Measurements from ENCODE around the gene KTN1. TPM values are rescaled to one million over a fixed set of nuclear protein-coding genes. Genes with fewer than 3 reads are reported as not detected.

KTN1 gene
- total and polyA plus RNA-seq, 2 experiments from 2014 or later: 150 to 164 TPM

DNA sequence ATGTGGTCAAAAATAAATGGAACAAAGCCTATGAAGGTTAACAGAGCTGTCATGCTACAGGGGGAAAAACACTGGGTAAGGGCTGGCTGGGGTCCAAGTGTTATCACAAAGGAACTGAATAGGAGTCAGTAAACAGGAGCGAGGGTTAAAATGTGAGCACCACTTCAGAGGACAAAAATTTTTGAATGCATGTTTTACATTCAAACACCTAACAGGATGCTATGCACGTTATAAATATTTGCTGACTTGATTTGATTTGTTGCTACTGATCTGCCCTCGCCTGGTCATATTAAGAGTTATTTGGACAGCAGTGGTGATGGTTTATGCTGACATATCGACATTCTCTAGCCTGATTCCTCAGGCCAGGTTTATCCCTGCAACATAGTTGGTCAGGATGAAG lies 7.4 kb upstream of the KTN1 start:
- Histone ChIP-seq H4K20me1 (ENCODE audit: insufficient read depth, poor library complexity, severe bottlenecking) (no peaks in the 10 kb centered on the region), H3K36me3 (replicated peaks; ENCODE audit: insufficient read depth, low read depth) (no peaks in the 10 kb centered on the region), H3K4me3 (no peak overlapping the region), H2AFZ (no peak overlapping the region), H3K27ac (no peak overlapping the region), H3K4me1 (ENCODE audit: insufficient read depth) (no peaks in the 10 kb centered on the region), H3K9me3 (ENCODE audit: low read depth) (no peaks in the 10 kb centered on the region), H3K27me3 (no peaks in the 10 kb centered on the region), H3K79me2 (no peaks in the 10 kb centered on the region), H3K4me2 (no peak overlapping the region), H3K9me2 (replicated peaks; ENCODE audit: insufficient read depth) (no peaks in the 10 kb centered on the region)
- DNase-seq (ENCODE audit: low spot score): no peak
- TF ChIP-seq, protein P1, sequence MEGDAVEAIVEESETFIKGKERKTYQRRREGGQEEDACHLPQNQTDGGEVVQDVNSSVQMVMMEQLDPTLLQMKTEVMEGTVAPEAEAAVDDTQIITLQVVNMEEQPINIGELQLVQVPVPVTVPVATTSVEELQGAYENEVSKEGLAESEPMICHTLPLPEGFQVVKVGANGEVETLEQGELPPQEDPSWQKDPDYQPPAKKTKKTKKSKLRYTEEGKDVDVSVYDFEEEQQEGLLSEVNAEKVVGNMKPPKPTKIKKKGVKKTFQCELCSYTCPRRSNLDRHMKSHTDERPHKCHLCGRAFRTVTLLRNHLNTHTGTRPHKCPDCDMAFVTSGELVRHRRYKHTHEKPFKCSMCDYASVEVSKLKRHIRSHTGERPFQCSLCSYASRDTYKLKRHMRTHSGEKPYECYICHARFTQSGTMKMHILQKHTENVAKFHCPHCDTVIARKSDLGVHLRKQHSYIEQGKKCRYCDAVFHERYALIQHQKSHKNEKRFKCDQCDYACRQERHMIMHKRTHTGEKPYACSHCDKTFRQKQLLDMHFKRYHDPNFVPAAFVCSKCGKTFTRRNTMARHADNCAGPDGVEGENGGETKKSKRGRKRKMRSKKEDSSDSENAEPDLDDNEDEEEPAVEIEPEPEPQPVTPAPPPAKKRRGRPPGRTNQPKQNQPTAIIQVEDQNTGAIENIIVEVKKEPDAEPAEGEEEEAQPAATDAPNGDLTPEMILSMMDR (IDR thresholded peaks at IDR 0.05; ENCODE audit: poor library complexity): no peak
- TF ChIP-seq EZH2phosphoT487 (IDR thresholded peaks at IDR 0.05; ENCODE audit: low read depth, severe bottlenecking, unreplicated experiment): no peak
- no peak for TF ChIP-seq EZH2 (IDR thresholded peaks at IDR 0.05; ENCODE audit: borderline replicate concordance)
- WGBS (ENCODE audit: low lambda C conversion rate, missing lambda C conversion rate): 71% methylated on average over 4 of the region's 4 CpGs

DNA sequence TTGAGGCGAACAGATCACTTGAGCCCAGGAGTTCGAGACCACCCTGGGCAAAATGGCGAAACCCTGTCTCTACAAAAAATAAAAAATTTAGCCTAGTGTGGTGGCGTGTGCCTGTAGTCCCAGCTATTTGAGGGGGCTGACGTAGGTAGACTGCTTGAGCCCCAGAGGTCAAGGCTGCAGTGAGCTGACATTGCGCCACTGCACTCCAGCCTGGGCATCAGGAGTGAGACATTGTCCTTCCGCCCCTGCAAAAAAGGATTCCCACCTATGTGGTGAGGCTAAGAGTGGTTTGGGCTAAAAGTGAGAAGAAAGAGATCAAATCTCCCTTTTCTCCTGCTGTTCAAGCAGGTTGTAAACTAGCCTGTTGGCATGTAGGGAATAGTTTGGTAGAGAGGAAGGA lies 5.0 kb upstream of the KTN1 start:
- Histone ChIP-seq H3K9me2 (replicated peaks; ENCODE audit: insufficient read depth) (no peaks in the 10 kb centered on the region), H3K4me2 (no peak overlapping the region), H3K4me3 (no peak overlapping the region), H3K36me3 (replicated peaks; ENCODE audit: insufficient read depth, low read depth) (no peaks in the 10 kb centered on the region), H4K20me1 (ENCODE audit: insufficient read depth, poor library complexity, severe bottlenecking) (no peaks in the 10 kb centered on the region), H3K27me3 (no peaks in the 10 kb centered on the region), H3K79me2 (no peaks in the 10 kb centered on the region), H3K9me3 (ENCODE audit: low read depth) (no peaks in the 10 kb centered on the region), H3K27ac (no peak overlapping the region), H2AFZ (no peak overlapping the region), H3K4me1 (ENCODE audit: insufficient read depth) (no peaks in the 10 kb centered on the region)
- TF ChIP-seq EZH2phosphoT487 (IDR thresholded peaks at IDR 0.05; ENCODE audit: low read depth, severe bottlenecking, unreplicated experiment) (no peak), EZH2 (IDR thresholded peaks at IDR 0.05; ENCODE audit: borderline replicate concordance) (no peak)
- TF ChIP-seq, protein P1 (IDR thresholded peaks at IDR 0.05; ENCODE audit: poor library complexity): no peak
- WGBS (ENCODE audit: low lambda C conversion rate, missing lambda C conversion rate): over 99% methylated on average over 7 of the region's 7 CpGs
- DNase-seq (ENCODE audit: low spot score): no peak

DNA sequence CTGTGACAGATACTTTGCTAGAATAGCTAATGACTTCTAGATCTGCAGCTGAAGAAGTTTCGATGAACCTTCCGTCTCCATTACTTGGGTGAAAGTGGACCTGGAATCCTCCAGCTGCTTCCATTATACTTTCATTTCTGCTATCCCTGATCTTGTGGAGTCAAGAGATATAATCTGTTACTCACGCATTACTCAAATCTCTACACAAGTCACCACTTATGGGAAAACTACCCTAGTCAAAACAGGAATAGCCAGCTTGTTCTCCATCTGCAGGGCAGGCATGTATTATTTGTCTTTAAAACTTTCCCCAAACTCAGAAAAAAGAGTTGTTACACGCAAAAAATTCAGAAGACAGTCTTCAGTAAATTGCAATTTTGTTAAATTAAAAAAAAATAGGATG lies 2.8 kb upstream of the KTN1 start:
- no peak overlapping the region for H3K4me2 ChIP-seq

More for the DNA sequence above, 2.8 kb upstream of the KTN1 start:
- 90% methylated on average over 4 of the region's 4 CpGs for WGBS (ENCODE audit: low lambda C conversion rate, missing lambda C conversion rate)
- peaks cover 18% of the 10 kb centered on the region for H3K79me2 ChIP-seq
- H3K36me3 ChIP-seq (replicated peaks; ENCODE audit: insufficient read depth, low read depth): no peaks in the 10 kb centered on the region
- no peak overlapping the region for H3K27ac ChIP-seq
- H2AFZ ChIP-seq: no peak overlapping the region
- no peak for DNase-seq (ENCODE audit: low spot score)
- TF ChIP-seq EZH2phosphoT487 (IDR thresholded peaks at IDR 0.05; ENCODE audit: low read depth, severe bottlenecking, unreplicated experiment): no peak
- TF ChIP-seq, protein P1 (IDR thresholded peaks at IDR 0.05; ENCODE audit: poor library complexity): no peak
- no peak for TF ChIP-seq EZH2 (IDR thresholded peaks at IDR 0.05; ENCODE audit: borderline replicate concordance)
- no peaks in the 10 kb centered on the region for H3K9me2 ChIP-seq (replicated peaks; ENCODE audit: insufficient read depth)
- no peak overlapping the region for H3K4me3 ChIP-seq
- H4K20me1 ChIP-seq (ENCODE audit: insufficient read depth, poor library complexity, severe bottlenecking): peaks cover 15% of the 10 kb centered on the region
- H3K27me3 ChIP-seq: no peaks in the 10 kb centered on the region
- peaks cover 4% of the 10 kb centered on the region for H3K4me1 ChIP-seq (ENCODE audit: insufficient read depth)
- no peaks in the 10 kb centered on the region for H3K9me3 ChIP-seq (ENCODE audit: low read depth)

All from hepatocyte (in vitro differentiated cells).